Measurements from ENCODE around the gene GNG12.

GNG12 gene

GRCh38 chr1:67788238-67788790, 45.0 kb downstream of the GNG12 start:
- DNase-seq (ENCODE audit: extremely low read depth, low read depth), result no peak
- TF ChIP-seq, protein P1, sequence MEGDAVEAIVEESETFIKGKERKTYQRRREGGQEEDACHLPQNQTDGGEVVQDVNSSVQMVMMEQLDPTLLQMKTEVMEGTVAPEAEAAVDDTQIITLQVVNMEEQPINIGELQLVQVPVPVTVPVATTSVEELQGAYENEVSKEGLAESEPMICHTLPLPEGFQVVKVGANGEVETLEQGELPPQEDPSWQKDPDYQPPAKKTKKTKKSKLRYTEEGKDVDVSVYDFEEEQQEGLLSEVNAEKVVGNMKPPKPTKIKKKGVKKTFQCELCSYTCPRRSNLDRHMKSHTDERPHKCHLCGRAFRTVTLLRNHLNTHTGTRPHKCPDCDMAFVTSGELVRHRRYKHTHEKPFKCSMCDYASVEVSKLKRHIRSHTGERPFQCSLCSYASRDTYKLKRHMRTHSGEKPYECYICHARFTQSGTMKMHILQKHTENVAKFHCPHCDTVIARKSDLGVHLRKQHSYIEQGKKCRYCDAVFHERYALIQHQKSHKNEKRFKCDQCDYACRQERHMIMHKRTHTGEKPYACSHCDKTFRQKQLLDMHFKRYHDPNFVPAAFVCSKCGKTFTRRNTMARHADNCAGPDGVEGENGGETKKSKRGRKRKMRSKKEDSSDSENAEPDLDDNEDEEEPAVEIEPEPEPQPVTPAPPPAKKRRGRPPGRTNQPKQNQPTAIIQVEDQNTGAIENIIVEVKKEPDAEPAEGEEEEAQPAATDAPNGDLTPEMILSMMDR (IDR thresholded peaks at IDR 0.05; ENCODE audit: low read depth, low read length), result no peak

DNA sequence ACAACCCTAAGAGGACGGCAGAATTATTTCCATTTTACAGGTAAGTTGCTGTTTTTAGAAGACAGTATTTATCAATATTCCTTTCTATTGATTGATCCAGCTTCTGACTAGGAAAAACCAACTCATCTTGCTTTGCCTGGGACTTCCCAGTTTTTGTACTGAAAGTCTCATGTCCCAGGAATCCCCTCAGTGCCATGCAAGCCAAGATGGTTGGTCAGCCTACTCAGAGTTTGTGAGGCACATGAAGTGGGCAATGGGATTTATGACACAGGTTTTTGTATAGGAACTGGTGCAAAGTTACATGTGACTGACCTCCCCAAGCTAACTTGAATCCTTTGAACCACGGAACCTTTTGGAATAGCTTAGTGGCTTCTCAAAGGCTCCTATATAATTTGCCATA, 45.5 kb downstream of the GNG12 start:
- DNase-seq (ENCODE audit: extremely low read depth, low read depth), result no peak
- TF ChIP-seq, protein P1 (IDR thresholded peaks at IDR 0.05; ENCODE audit: low read depth, low read length), result no peak

DNA sequence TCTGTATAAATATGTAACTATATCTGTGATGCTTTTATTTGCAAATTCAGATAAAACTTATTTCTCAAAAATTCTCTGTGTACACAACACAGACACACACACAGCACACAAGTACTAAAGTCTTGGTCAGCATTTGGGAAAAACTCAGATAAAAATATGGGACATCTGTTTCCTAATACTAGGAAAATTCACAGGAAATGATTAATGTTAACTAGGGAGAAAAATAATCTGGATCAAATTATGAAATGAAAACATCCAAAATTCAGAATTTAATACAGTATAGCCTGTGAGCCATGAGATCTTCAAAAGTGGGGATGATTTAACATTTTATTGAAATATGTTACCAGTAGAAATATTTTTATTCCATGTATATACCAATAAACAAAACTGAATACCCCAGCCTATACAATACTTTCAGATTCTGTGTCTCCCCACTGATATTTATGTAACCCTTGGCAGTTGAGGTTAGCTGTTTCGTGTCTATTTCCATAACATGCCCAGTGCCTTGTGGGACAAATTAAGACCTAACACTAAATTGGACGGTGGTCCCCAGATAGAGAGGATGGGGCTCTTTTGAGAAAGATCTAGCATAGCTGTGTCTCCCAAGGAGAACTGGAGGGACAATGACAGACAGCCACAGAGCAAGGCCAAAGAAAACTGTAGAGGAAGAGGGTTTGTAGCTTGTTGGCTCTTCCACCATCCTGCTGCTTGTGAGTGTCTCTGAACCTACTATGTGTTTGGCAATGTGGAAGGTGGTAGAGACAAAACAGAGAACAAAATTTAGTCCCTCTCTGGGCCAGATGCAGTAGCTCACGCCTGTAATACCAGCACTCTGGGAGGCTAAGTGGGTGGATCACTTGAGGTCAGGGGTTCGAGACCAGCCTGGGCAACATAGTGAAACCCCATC, 47.2 kb downstream of the GNG12 start:
- TF ChIP-seq, protein P1 (IDR thresholded peaks at IDR 0.05; ENCODE audit: low read depth, low read length), result no peak
- DNase-seq (ENCODE audit: extremely low read depth, low read depth), result no peak

GRCh38 chr1:67784545-67785186, 48.6 kb downstream of the GNG12 start:
- DNase-seq (ENCODE audit: extremely low read depth, low read depth), result no peak
- TF ChIP-seq, protein P1 (IDR thresholded peaks at IDR 0.05; ENCODE audit: low read depth, low read length), result no peak

DNA sequence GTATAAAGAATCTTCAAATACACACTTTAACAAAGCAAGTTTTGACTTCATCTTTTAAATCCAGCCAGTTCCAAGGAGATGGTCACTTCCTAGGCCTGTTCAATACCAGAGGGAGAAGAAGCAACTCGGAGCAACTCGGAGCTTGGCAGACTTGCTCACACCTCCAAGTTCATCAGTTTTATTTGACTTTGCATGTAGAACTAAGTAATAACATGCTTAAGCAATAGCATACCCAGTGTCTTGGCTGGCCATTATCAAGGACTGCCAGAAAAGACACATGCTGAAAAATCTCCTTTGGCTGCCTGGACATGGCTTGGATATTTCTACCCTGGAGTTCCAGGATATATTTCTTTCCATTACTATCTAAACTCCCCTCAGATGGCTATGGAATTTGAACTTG, 52.6 kb downstream of the GNG12 start:
- no peak for DNase-seq (ENCODE audit: extremely low read depth, low read depth)
- TF ChIP-seq, protein P1 (IDR thresholded peaks at IDR 0.05; ENCODE audit: low read depth, low read length), result no peak

GRCh38 chr1:67777440-67777839, 55.8 kb downstream of the GNG12 start:
- no peak for DNase-seq (ENCODE audit: extremely low read depth, low read depth)
- TF ChIP-seq, protein P1 (IDR thresholded peaks at IDR 0.05; ENCODE audit: low read depth, low read length), result no peak

GRCh38 chr1:67777016-67777415, 56.3 kb downstream of the GNG12 start:
- no peak for DNase-seq (ENCODE audit: extremely low read depth, low read depth)
- TF ChIP-seq, protein P1 (IDR thresholded peaks at IDR 0.05; ENCODE audit: low read depth, low read length), result no peak
